Measurements from ENCODE around the gene GPC3. TPM values are rescaled to one million over a fixed set of nuclear protein-coding genes. Genes with fewer than 3 reads are reported as not detected.
"Not testable (repeated sequence)": the region's sequence is repeated elsewhere in the genome, so short reads cannot be mapped to it uniquely, and the experiment has no call there.

The GPC3 gene
- total RNA-seq, 4 donors from 2014 or later = 1.4 to 5.8 (median 2.7) TPM

GRCh38 chrX:133781174-133781573 is 204.2 kb downstream of the GPC3 start:
- Histone ChIP-seq H3K27ac (no peak overlapping the region), H3K9me3 (no peaks in the 10 kb centered on the region), H3K27me3 (no peaks in the 10 kb centered on the region), H3K36me3 (no peaks in the 10 kb centered on the region), H3K4me1 (no peaks in the 10 kb centered on the region), H3K4me3 (no peak overlapping the region)
- TF ChIP-seq POLR2A (IDR thresholded peaks at IDR 0.05) = no peak
- TF ChIP-seq, protein P1, sequence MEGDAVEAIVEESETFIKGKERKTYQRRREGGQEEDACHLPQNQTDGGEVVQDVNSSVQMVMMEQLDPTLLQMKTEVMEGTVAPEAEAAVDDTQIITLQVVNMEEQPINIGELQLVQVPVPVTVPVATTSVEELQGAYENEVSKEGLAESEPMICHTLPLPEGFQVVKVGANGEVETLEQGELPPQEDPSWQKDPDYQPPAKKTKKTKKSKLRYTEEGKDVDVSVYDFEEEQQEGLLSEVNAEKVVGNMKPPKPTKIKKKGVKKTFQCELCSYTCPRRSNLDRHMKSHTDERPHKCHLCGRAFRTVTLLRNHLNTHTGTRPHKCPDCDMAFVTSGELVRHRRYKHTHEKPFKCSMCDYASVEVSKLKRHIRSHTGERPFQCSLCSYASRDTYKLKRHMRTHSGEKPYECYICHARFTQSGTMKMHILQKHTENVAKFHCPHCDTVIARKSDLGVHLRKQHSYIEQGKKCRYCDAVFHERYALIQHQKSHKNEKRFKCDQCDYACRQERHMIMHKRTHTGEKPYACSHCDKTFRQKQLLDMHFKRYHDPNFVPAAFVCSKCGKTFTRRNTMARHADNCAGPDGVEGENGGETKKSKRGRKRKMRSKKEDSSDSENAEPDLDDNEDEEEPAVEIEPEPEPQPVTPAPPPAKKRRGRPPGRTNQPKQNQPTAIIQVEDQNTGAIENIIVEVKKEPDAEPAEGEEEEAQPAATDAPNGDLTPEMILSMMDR (IDR thresholded peaks at IDR 0.05 in 4 of 5, conservative IDR thresholded peaks at IDR 0.05 in 1 of 5) = no peak
- ATAC-seq = no peak
- no peak for DNase-seq
- in situ Hi-C loops (cut with MboI; ENCODE audit: low sequenced_read_pairs in 4 of 4) = loop anchor here in 2 of 4 donors (25.0 kb wide), 1 partner anchor 606 kb away; no protein-coding TSS in a partner anchor
- intact Hi-C loops (cut with DNase I; ENCODE audit: low total_unique reads) = no loop called here

- no peak for ATAC-seq
- no peaks in the 10 kb centered on the region for H3K27me3 ChIP-seq
- H3K4me1 ChIP-seq = no peaks in the 10 kb centered on the region
- no peak for DNase-seq
- intact Hi-C loops (cut with DNase I; ENCODE audit: low total_unique reads) (no loop called here), in situ Hi-C loops (cut with MboI; ENCODE audit: low sequenced_read_pairs in 4 of 4) (loop anchor here in 2 of 4 donors (25.0 kb wide), 1 partner anchor 611 kb away; no protein-coding TSS in a partner anchor)
- H3K36me3 ChIP-seq = no peaks in the 10 kb centered on the region
- TF ChIP-seq, protein P1 (IDR thresholded peaks at IDR 0.05 in 4 of 5, conservative IDR thresholded peaks at IDR 0.05 in 1 of 5) = no peak
- H3K27ac ChIP-seq = no peak overlapping the region
- no peak overlapping the region for H3K4me3 ChIP-seq
- no peaks in the 10 kb centered on the region for H3K9me3 ChIP-seq
These were observed 209.3 kb downstream of the GPC3 start for GRCh38 chrX:133776072-133776471.

DNA sequence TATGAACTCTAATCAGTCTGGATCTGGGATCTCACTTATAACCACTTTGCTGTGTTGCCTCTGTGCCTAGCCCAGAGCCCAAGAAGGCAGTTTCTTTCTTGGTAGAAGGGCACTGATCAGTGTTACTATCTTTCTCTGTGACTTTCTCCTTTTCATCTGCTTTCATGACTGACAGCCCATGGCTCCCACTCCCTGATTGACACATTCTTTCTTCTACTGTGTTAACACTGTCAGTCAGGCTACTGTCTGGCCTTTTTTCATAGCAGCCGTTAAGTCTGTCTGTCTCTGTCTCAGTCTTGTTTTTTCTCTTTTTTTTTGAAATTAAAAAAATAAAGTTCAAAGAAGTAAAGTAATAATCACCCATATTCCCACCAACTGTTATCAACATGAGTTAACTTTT is 210.6 kb downstream of the GPC3 start:
- TF ChIP-seq, protein P1 (IDR thresholded peaks at IDR 0.05 in 4 of 5, conservative IDR thresholded peaks at IDR 0.05 in 1 of 5) = no peak
- no peak for TF ChIP-seq POLR2A (IDR thresholded peaks at IDR 0.05)
- intact Hi-C loops (cut with DNase I; ENCODE audit: low total_unique reads) = no loop called here
- Histone ChIP-seq H3K4me1 (no peaks in the 10 kb centered on the region), H3K27me3 (no peaks in the 10 kb centered on the region), H3K4me3 (no peak overlapping the region), H3K9me3 (no peaks in the 10 kb centered on the region), H3K27ac (no peak overlapping the region), H3K36me3 (no peaks in the 10 kb centered on the region)
- ATAC-seq (no peak), DNase-seq (no peak)
- in situ Hi-C loops (cut with MboI; ENCODE audit: low sequenced_read_pairs in 4 of 4) = loop anchor here in 2 of 4 donors (25.0 kb wide), 1 partner anchor 612 kb away; no protein-coding TSS in a partner anchor

DNA sequence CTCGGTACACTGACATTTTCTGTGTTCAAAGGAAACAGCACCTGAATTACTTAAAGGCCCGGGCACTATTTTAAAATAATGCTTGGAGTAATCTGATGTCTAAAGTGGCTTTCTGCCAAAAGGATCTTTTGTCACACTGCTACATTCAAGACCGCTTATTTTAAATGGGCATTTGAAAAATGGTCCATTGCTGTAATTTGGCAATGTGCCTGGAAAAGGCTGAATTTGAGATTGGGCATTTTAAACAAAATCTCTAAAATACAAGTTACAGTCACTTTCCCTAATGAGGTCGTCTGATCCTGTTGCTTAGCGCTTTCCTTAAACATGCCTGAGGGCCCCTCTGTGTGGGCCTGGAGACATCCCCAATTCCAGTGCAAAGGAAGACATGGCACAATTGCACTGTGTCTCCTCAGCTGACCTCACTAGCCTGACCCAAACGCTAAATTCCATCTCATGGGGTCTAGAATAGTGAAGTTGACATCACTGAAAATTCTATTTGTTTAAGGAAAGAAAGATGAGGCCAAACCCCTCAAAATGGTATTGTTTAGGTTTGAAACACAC is 214.2 kb downstream of the GPC3 start:
- no peaks in the 10 kb centered on the region for H3K36me3 ChIP-seq
- in situ Hi-C loops (cut with MboI; ENCODE audit: low sequenced_read_pairs in 4 of 4) = no loop called here
- no peak overlapping the region for H3K27ac ChIP-seq
- intact Hi-C loops (cut with DNase I; ENCODE audit: low total_unique reads) = no loop called here
- TF ChIP-seq, protein P1 (IDR thresholded peaks at IDR 0.05 in 4 of 5, conservative IDR thresholded peaks at IDR 0.05 in 1 of 5) = no peak
- no peak for TF ChIP-seq POLR2A (IDR thresholded peaks at IDR 0.05)
- H3K27me3 ChIP-seq = no peaks in the 10 kb centered on the region
- H3K9me3 ChIP-seq = no peaks in the 10 kb centered on the region
- ATAC-seq = no peak
- H3K4me1 ChIP-seq = no peaks in the 10 kb centered on the region
- no peak for DNase-seq
- no peak overlapping the region for H3K4me3 ChIP-seq

DNA sequence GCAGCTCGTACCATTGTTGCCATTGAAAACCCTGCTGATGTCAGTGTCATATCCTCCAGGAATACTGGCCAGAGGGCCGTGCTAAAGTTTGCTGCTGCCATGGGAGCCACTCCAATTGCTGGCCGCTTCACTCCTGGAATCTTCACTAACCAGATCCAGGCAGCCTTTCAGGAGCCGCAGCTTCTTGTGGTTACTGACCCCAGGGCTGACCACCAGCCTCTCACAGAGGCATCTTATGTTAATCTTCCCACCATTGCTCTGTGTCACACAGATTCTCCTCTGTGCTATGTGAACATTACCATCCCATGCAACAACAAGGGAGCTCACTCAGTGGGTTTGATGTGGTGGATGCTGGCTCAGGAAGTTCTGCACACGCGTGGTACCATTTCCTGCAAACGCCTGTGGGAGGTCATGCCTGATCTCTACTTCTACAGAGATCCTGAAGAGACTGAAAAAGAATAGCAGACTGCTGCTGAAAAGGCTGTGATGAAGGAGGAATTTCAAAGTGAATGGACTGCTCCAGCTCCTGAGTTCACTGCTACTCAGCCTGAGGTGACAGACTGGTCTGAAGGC is 222.3 kb downstream of the GPC3 start:
- H3K4me3 ChIP-seq; H3K27ac ChIP-seq; intact Hi-C loops (cut with DNase I; ENCODE audit: low total_unique reads); H3K4me1 ChIP-seq; ATAC-seq; in situ Hi-C loops (cut with MboI; ENCODE audit: low sequenced_read_pairs in 4 of 4); H3K36me3 ChIP-seq; H3K27me3 ChIP-seq; DNase-seq; H3K9me3 ChIP-seq: not testable (repeated sequence)
